ENCODE results near the gene CNOT8.

Gene CNOT8

GRCh38 chr5:154861946-154862345 lies 3.5 kb downstream of the CNOT8 start:
- no peak overlapping the region for H2AK5ac ChIP-seq (ENCODE audit: low read length)
- H3K79me2 ChIP-seq (ENCODE audit: control insufficient read depth, insufficient read depth, low read length): peaks cover 44% of the 10 kb centered on the region
- DNase-seq: no peak
- no peak overlapping the region for H4K5ac ChIP-seq (ENCODE audit: low read length)
- H2BK5ac ChIP-seq (ENCODE audit: low read length): no peak overlapping the region
- H3K4me3 ChIP-seq (ENCODE audit: low read length): no peak overlapping the region
- no peak overlapping the region for H3K4ac ChIP-seq (ENCODE audit: low read depth, low read length)
- no peak overlapping the region for H2BK15ac ChIP-seq (replicated peaks; ENCODE audit: low read depth)
- WGBS (ENCODE audit: extremely low coverage, insufficient coverage, low lambda C conversion rate): no CpG with 5 or more reads among the region's 8 CpGs
- H3K27me3 ChIP-seq (ENCODE audit: insufficient read depth, low read length, poor library complexity): no peaks in the 10 kb centered on the region
- H3K36me3 ChIP-seq (ENCODE audit: control insufficient read depth, insufficient read depth, low read length): peaks cover 2% of the 10 kb centered on the region
- H3K56ac ChIP-seq (ENCODE audit: low read length): no peak overlapping the region
- H3K4me1 ChIP-seq (ENCODE audit: control insufficient read depth, low read depth, low read length): peaks cover 3% of the 10 kb centered on the region
- H4K8ac ChIP-seq (ENCODE audit: low read depth, low read length): no peak overlapping the region
- no peak overlapping the region for H3K9ac ChIP-seq (ENCODE audit: low read length)
- no peak overlapping the region for H3K4me2 ChIP-seq (ENCODE audit: low read length)
- no peak overlapping the region for H3K27ac ChIP-seq (ENCODE audit: low read depth, low read length)
- H3K79me1 ChIP-seq (ENCODE audit: low read length): peaks cover 9% of the 10 kb centered on the region
- no peak overlapping the region for H3K23ac ChIP-seq (ENCODE audit: low read length)
- H3K18ac ChIP-seq (ENCODE audit: low read length): no peak overlapping the region
- no peak overlapping the region for H2BK120ac ChIP-seq (ENCODE audit: low read depth, low read length)

- no CpG with 5 or more reads among the region's 2 CpGs for WGBS (ENCODE audit: extremely low coverage, insufficient coverage, low lambda C conversion rate)
- Histone ChIP-seq H3K36me3 (ENCODE audit: control insufficient read depth, insufficient read depth, low read length) (peaks cover 2% of the 10 kb centered on the region), H3K27ac (ENCODE audit: low read depth, low read length) (no peak overlapping the region)
Measured at GRCh38 chr5:154862766-154863165, 4.3 kb downstream of the CNOT8 start.

GRCh38 chr5:154863291-154864080 lies 5.1 kb downstream of the CNOT8 start:
- no peak overlapping the region for H3K27ac ChIP-seq (ENCODE audit: low read depth, low read length)
- H2AK5ac ChIP-seq (ENCODE audit: low read length): no peak overlapping the region
- H3K79me2 ChIP-seq (ENCODE audit: control insufficient read depth, insufficient read depth, low read length): peaks cover 44% of the 10 kb centered on the region
- H2BK15ac ChIP-seq (replicated peaks; ENCODE audit: low read depth): no peak overlapping the region
- DNase-seq: no peak
- H3K4me2 ChIP-seq (ENCODE audit: low read length): no peak overlapping the region
- no peak overlapping the region for H3K4ac ChIP-seq (ENCODE audit: low read depth, low read length)
- no peak overlapping the region for H2BK120ac ChIP-seq (ENCODE audit: low read depth, low read length)
- H4K5ac ChIP-seq (ENCODE audit: low read length): no peak overlapping the region
- peaks cover 2% of the 10 kb centered on the region for H3K4me1 ChIP-seq (ENCODE audit: control insufficient read depth, low read depth, low read length)
- no peak overlapping the region for H3K4me3 ChIP-seq (ENCODE audit: low read length)
- no peak overlapping the region for H4K8ac ChIP-seq (ENCODE audit: low read depth, low read length)
- H3K27me3 ChIP-seq (ENCODE audit: insufficient read depth, low read length, poor library complexity): no peaks in the 10 kb centered on the region
- no peak overlapping the region for H3K9ac ChIP-seq (ENCODE audit: low read length)
- no peak overlapping the region for H3K23ac ChIP-seq (ENCODE audit: low read length)
- H3K79me1 ChIP-seq (ENCODE audit: low read length): peaks cover 9% of the 10 kb centered on the region
- no peak overlapping the region for H3K18ac ChIP-seq (ENCODE audit: low read length)
- H2BK5ac ChIP-seq (ENCODE audit: low read length): no peak overlapping the region
- H3K36me3 ChIP-seq (ENCODE audit: control insufficient read depth, insufficient read depth, low read length): peaks cover 2% of the 10 kb centered on the region
- no peak overlapping the region for H3K56ac ChIP-seq (ENCODE audit: low read length)
- WGBS (ENCODE audit: extremely low coverage, insufficient coverage, low lambda C conversion rate): 100% methylated on average over 1 of the region's 7 CpGs

More at GRCh38 chr5:154862766-154863165, 4.3 kb downstream of the CNOT8 start:
- Histone ChIP-seq H3K23ac (ENCODE audit: low read length) (no peak overlapping the region), H3K9ac (ENCODE audit: low read length) (no peak overlapping the region), H2BK15ac (replicated peaks; ENCODE audit: low read depth) (no peak overlapping the region), H3K18ac (ENCODE audit: low read length) (no peak overlapping the region), H3K56ac (ENCODE audit: low read length) (no peak overlapping the region), H3K4ac (ENCODE audit: low read depth, low read length) (no peak overlapping the region), H3K4me3 (ENCODE audit: low read length) (no peak overlapping the region), H4K5ac (ENCODE audit: low read length) (no peak overlapping the region), H3K4me1 (ENCODE audit: control insufficient read depth, low read depth, low read length) (peaks cover 2% of the 10 kb centered on the region), H3K27me3 (ENCODE audit: insufficient read depth, low read length, poor library complexity) (no peaks in the 10 kb centered on the region), H2BK5ac (ENCODE audit: low read length) (no peak overlapping the region), H3K4me2 (ENCODE audit: low read length) (no peak overlapping the region), H3K79me1 (ENCODE audit: low read length) (peaks cover 9% of the 10 kb centered on the region), H2BK120ac (ENCODE audit: low read depth, low read length) (no peak overlapping the region), H3K79me2 (ENCODE audit: control insufficient read depth, insufficient read depth, low read length) (peaks cover 44% of the 10 kb centered on the region), H4K8ac (ENCODE audit: low read depth, low read length) (no peak overlapping the region), H2AK5ac (ENCODE audit: low read length) (no peak overlapping the region)
- DNase-seq: no peak

- Histone ChIP-seq H3K4me1 (ENCODE audit: control insufficient read depth, low read depth, low read length) (no peaks in the 10 kb centered on the region), H3K56ac (ENCODE audit: low read length) (no peak overlapping the region), H3K4me3 (ENCODE audit: low read length) (no peak overlapping the region), H2AK5ac (ENCODE audit: low read length) (no peak overlapping the region), H3K9ac (ENCODE audit: low read length) (no peak overlapping the region), H2BK5ac (ENCODE audit: low read length) (no peak overlapping the region), H2BK15ac (replicated peaks; ENCODE audit: low read depth) (no peak overlapping the region), H2BK120ac (ENCODE audit: low read depth, low read length) (no peak overlapping the region), H3K4me2 (ENCODE audit: low read length) (no peak overlapping the region), H3K79me2 (ENCODE audit: control insufficient read depth, insufficient read depth, low read length) (peaks cover 25% of the 10 kb centered on the region), H3K4ac (ENCODE audit: low read depth, low read length) (no peak overlapping the region), H3K79me1 (ENCODE audit: low read length) (peaks cover 4% of the 10 kb centered on the region), H3K23ac (ENCODE audit: low read length) (no peak overlapping the region), H4K8ac (ENCODE audit: low read depth, low read length) (no peak overlapping the region), H3K27ac (ENCODE audit: low read depth, low read length) (no peak overlapping the region), H3K36me3 (ENCODE audit: control insufficient read depth, insufficient read depth, low read length) (peaks cover 3% of the 10 kb centered on the region), H3K27me3 (ENCODE audit: insufficient read depth, low read length, poor library complexity) (no peaks in the 10 kb centered on the region), H3K18ac (ENCODE audit: low read length) (no peak overlapping the region), H4K5ac (ENCODE audit: low read length) (no peak overlapping the region)
- WGBS (ENCODE audit: extremely low coverage, insufficient coverage, low lambda C conversion rate): no CpG with 5 or more reads among the region's 5 CpGs
- DNase-seq: no peak
Measured at GRCh38 chr5:154865466-154866184, 7.2 kb downstream of the CNOT8 start.

- no peak overlapping the region for H3K4ac ChIP-seq (ENCODE audit: low read depth, low read length)
- no peak overlapping the region for H3K4me3 ChIP-seq (ENCODE audit: low read length)
- no CpG with 5 or more reads among the region's 2 CpGs for WGBS (ENCODE audit: extremely low coverage, insufficient coverage, low lambda C conversion rate)
- no peak overlapping the region for H3K56ac ChIP-seq (ENCODE audit: low read length)
- no peaks in the 10 kb centered on the region for H3K27me3 ChIP-seq (ENCODE audit: insufficient read depth, low read length, poor library complexity)
- H2BK15ac ChIP-seq (replicated peaks; ENCODE audit: low read depth): no peak overlapping the region
- no peak for DNase-seq
- H4K8ac ChIP-seq (ENCODE audit: low read depth, low read length): no peak overlapping the region
- no peak overlapping the region for H2BK120ac ChIP-seq (ENCODE audit: low read depth, low read length)
- H3K27ac ChIP-seq (ENCODE audit: low read depth, low read length): no peak overlapping the region
- H3K36me3 ChIP-seq (ENCODE audit: control insufficient read depth, insufficient read depth, low read length): peaks cover 3% of the 10 kb centered on the region
- H4K5ac ChIP-seq (ENCODE audit: low read length): no peak overlapping the region
- no peak overlapping the region for H3K18ac ChIP-seq (ENCODE audit: low read length)
- peaks cover 3% of the 10 kb centered on the region for H3K79me1 ChIP-seq (ENCODE audit: low read length)
- no peak overlapping the region for H2BK5ac ChIP-seq (ENCODE audit: low read length)
- no peak overlapping the region for H3K9ac ChIP-seq (ENCODE audit: low read length)
- H3K4me1 ChIP-seq (ENCODE audit: control insufficient read depth, low read depth, low read length): no peaks in the 10 kb centered on the region
- H3K4me2 ChIP-seq (ENCODE audit: low read length): no peak overlapping the region
- H3K23ac ChIP-seq (ENCODE audit: low read length): no peak overlapping the region
- peaks cover 16% of the 10 kb centered on the region for H3K79me2 ChIP-seq (ENCODE audit: control insufficient read depth, insufficient read depth, low read length)
- H2AK5ac ChIP-seq (ENCODE audit: low read length): no peak overlapping the region
Measured at GRCh38 chr5:154866841-154867240, 8.4 kb downstream of the CNOT8 start.
